Mesendoderm (in vitro differentiated cells): ENCODE results near the gene PSMA7.

Source experiments
- DNase-seq: peaks from one replicate; pipeline ENCODE4 v3.0.0; 2013
- H2AK5ac ChIP-seq: 2 replicates; pipeline ENCODE4 v1.6.1; 2013; ENCODE audit warnings: low read length, inconsistent platforms
- H2BK120ac ChIP-seq: 2 replicates; pipeline ENCODE4 v1.6.1; 2013; ENCODE audit warnings: low read depth, mild to moderate bottlenecking, low read length, moderate library complexity, mixed read lengths
- H2BK15ac ChIP-seq: replicated peaks from 2 replicates; pipeline ENCODE4 v1.6.1; 2013; ENCODE audit warnings: low read depth, mild to moderate bottlenecking, moderate library complexity
- H2BK5ac ChIP-seq: 2 replicates; pipeline ENCODE4 v1.6.1; 2013; ENCODE audit warnings: low read length, inconsistent platforms
- H3K18ac ChIP-seq: 2 replicates; pipeline ENCODE4 v1.6.1; 2013; ENCODE audit warnings: mild to moderate bottlenecking, low read length, mixed read lengths
- H3K23ac ChIP-seq: one replicate; pipeline ENCODE4 v1.6.1; 2013; ENCODE audit warnings: low read length
- H3K27ac ChIP-seq: 2 replicates; pipeline ENCODE4 v1.5.1; 2013; ENCODE audit warnings: low read depth, mild to moderate bottlenecking, inconsistent platforms, low read length, moderate library complexity
- H3K27me3 ChIP-seq: 2 replicates; pipeline ENCODE4 v1.6.1; 2013; ENCODE audit warnings: low read length, control low read depth, mild to moderate bottlenecking, inconsistent platforms; ENCODE audit not compliant: insufficient read depth, poor library complexity
- H3K36me3 ChIP-seq: 2 replicates; pipeline ENCODE4 v1.6.1; 2013; ENCODE audit warnings: low read length, inconsistent platforms; ENCODE audit not compliant: control insufficient read depth, insufficient read depth
- H3K4ac ChIP-seq: one replicate; pipeline ENCODE4 v1.6.1; 2013; ENCODE audit warnings: low read depth, mild to moderate bottlenecking, low read length, moderate library complexity
- H3K4me1 ChIP-seq: 2 replicates; pipeline ENCODE4 v1.6.1; 2013; ENCODE audit warnings: low read depth, low read length, inconsistent platforms; ENCODE audit not compliant: control insufficient read depth
- H3K4me2 ChIP-seq: 2 replicates; pipeline ENCODE4 v1.6.1; 2013; ENCODE audit warnings: low read length
- H3K4me3 ChIP-seq: 2 replicates; pipeline ENCODE4 v1.5.1; 2013; ENCODE audit warnings: mild to moderate bottlenecking, low read length
- H3K56ac ChIP-seq: one replicate; pipeline ENCODE4 v1.6.1; 2013; ENCODE audit warnings: low read length
- H3K79me1 ChIP-seq: 2 replicates; pipeline ENCODE4 v1.6.1; 2013; ENCODE audit warnings: low read length, inconsistent platforms
- H3K79me2 ChIP-seq: 2 replicates; pipeline ENCODE4 v1.6.1; 2013; ENCODE audit warnings: mild to moderate bottlenecking, low read length; ENCODE audit not compliant: control insufficient read depth, insufficient read depth
- H3K9ac ChIP-seq: 2 replicates; pipeline ENCODE4 v1.6.1; 2013; ENCODE audit warnings: low read length, inconsistent platforms
- H4K5ac ChIP-seq: one replicate; pipeline ENCODE4 v1.6.1; 2013; ENCODE audit warnings: low read length
- H4K8ac ChIP-seq: one replicate; pipeline ENCODE4 v1.6.1; 2013; ENCODE audit warnings: low read depth, mild to moderate bottlenecking, control low read depth, low read length, moderate library complexity
- WGBS: extraction: QIAGEN DNeasy Blood & Tissue Kit; methylation state at CpG from one replicate; pipeline ENCODE4 v1.1.7; 2013; ENCODE audit warnings: low lambda C conversion rate, missing lambda C conversion rate; ENCODE audit not compliant: insufficient coverage; ENCODE audit errors: extremely low coverage; 5-methylcytosine and 5-hydroxymethylcytosine counted together

Gene PSMA7

GRCh38 chr20:62146019-62146755 lies 3.0 kb upstream of the PSMA7 start:
- DNase-seq: no peak
- Histone ChIP-seq H3K79me2 (peaks cover 89% of the 10 kb centered on the region), H3K4me2 (no peak overlapping the region), H3K36me3 (peaks cover 2% of the 10 kb centered on the region), H2BK15ac (no peak overlapping the region), H4K5ac (no peak overlapping the region), H3K4me1 (peaks cover 18% of the 10 kb centered on the region), H3K79me1 (peaks cover 36% of the 10 kb centered on the region), H3K4ac (no peak overlapping the region), H3K27me3 (no peaks in the 10 kb centered on the region), H3K56ac (peak overlapping the region; percentile 12), H3K18ac (no peak overlapping the region), H3K27ac (no peak overlapping the region), H3K9ac (no peak overlapping the region), H3K4me3 (no peak overlapping the region), H3K23ac (no peak overlapping the region), H4K8ac (no peak overlapping the region), H2BK5ac (no peak overlapping the region), H2BK120ac (no peak overlapping the region), H2AK5ac (no peak overlapping the region)
- WGBS: no CpG with 5 or more reads among the region's 22 CpGs

GRCh38 chr20:62145688-62146018 lies 2.5 kb upstream of the PSMA7 start:
- Histone ChIP-seq H3K9ac (no peak overlapping the region), H3K4ac (no peak overlapping the region), H2BK5ac (no peak overlapping the region), H4K5ac (no peak overlapping the region), H2AK5ac (no peak overlapping the region), H3K79me1 (peaks cover 37% of the 10 kb centered on the region), H3K36me3 (peaks cover 2% of the 10 kb centered on the region), H3K27me3 (no peaks in the 10 kb centered on the region), H3K4me2 (no peak overlapping the region), H3K27ac (no peak overlapping the region), H4K8ac (no peak overlapping the region), H3K56ac (no peak overlapping the region), H2BK120ac (no peak overlapping the region), H3K23ac (no peak overlapping the region), H3K4me1 (peaks cover 18% of the 10 kb centered on the region), H2BK15ac (no peak overlapping the region), H3K18ac (no peak overlapping the region), H3K4me3 (no peak overlapping the region), H3K79me2 (peaks cover 89% of the 10 kb centered on the region)
- no peak for DNase-seq
- WGBS: no CpG with 5 or more reads among the region's 7 CpGs

DNA sequence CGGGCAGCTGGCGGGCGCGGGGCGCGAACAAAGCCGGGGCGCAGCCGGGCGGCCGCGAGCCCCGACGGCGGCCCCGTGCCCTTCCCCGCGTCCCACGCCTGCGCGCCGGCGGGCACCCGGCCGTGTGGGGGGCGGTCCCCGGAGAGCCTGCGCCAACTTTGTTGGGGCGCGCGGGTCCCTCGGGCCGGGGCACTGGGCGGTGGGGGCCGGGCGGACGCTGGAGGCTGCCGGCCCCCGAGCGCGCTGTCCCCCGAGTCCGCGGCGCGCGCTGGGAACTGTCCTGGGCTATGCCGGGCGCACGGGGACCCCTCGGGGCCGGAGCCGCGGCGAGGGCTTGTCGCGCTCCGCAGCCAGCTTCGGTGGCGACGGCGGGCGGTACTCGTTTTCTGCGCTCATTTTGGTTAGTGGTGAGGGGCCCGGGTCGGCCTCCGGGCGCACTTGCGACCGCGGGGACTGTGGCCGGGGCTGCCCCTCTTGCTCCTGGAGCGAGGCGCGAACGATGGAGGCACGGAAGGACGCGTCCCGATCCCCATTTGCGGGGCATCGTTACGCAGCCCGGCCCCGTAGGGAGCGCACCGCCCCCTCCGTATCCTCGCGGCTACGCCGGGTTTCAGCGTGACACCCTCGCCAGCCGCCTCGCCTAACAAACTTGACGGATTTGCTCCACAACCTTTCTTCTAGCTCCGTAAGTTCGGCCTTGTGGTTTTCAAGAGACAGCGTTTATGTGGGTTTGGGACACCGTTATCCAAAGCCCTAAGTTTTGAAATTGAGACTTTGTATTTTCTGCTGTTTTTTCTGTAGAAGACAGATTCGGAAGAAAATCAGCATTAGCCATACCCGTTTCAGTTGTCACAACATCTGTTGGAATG lies 997 bp upstream of the PSMA7 start:
- Histone ChIP-seq H2BK5ac (no peak overlapping the region), H3K27me3 (no peaks in the 10 kb centered on the region), H3K27ac (peak overlapping the region; percentile 56), H3K79me1 (peaks cover 35% of the 10 kb centered on the region), H3K23ac (no peak overlapping the region), H4K5ac (no peak overlapping the region), H3K18ac (peak overlapping the region; percentile 47), H2AK5ac (no peak overlapping the region), H3K9ac (peak overlapping the region; percentile 90), H3K56ac (peak overlapping the region; percentile 95), H2BK15ac (no peak overlapping the region), H3K79me2 (peaks cover 88% of the 10 kb centered on the region), H4K8ac (no peak overlapping the region), H3K4me3 (peak overlapping the region; percentile 83), H3K4me2 (peak overlapping the region; percentile 75), H3K4me1 (peaks cover 10% of the 10 kb centered on the region), H2BK120ac (no peak overlapping the region), H3K4ac (peak overlapping the region; percentile 28), H3K36me3 (peaks cover 8% of the 10 kb centered on the region)
- no CpG with 5 or more reads among the region's 104 CpGs for WGBS
- peak; percentile 53 for DNase-seq

DNA sequence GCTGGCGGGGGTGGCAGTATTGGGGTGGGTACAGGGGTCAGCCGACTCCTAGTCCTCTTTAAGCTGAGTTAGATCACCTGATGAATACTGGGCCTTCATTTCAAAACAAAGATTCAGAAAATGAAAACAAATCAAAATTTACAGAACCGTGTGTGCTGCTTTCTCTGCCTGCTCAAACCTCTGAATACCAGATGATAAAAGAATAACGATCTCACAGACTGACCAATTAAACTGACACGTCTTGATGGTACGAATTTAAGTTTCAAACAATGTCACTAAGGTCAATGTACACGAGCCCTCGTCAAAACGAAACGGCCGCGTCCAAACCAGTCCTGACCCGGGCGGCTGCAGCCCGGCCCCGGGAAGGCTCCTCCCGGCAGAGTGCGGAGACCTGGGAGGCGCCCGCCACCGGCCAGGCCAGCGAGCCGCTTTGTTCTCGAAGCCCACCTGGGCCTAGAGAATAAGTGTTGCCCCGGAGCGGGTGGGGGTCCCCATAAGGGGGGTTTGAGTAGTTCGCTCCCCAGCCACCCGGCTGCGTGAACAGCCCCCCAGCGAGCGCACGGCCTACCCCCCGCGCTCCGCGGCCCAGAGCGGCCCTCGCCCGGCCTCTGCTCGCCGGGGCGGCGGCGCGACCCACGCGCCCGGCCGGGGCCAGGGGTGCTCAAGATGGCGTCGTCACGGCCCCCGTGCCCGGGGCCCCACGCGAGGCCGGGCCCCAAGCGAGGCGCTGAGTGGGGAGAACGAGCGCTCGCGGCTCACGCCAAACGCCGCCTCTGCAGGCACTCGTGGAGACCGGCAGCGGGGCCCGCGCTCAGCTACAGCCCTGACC lies 728 bp downstream of the PSMA7 start:
- H3K36me3 ChIP-seq: peaks cover 18% of the 10 kb centered on the region
- no peak overlapping the region for H2BK5ac ChIP-seq

DNA sequence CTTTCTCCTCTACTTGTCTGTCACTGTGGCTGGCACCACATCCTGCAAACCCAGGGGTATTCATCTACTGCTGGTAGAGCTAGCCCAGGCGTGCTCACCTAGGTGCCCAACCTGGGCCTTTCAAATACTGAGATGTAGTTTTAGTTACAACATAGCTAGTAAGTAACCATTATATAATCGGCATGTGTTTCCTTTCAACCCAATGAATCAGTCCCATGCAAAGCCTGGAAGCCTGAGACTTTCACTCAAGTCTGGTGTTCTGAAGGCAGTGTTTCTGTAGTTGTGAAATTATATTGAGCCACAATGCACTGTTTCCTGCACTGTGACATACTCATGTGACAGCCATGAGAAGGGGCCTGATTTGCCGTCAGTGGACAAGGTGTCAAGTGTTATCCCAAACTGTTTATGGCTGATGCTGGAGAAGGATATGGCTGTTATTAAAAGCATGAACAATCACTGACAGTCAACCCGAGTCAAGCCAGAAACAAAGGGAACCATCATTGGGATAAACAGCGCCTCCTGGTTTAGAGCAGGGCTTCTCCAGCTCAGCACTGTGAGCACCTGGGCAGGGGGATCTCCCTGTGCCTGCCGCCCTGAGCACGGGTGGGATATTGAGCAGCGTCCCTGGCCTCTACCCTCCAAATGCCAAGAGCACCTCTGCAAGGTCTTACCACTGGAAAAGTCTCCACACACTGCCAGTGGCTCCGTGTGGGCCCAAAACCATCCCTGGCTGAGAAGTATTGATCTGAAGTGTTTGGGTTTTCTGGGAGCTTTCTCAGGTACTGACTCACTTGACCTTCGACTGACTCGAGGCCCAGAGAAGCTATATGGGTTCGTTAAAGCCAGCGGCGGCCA lies 1.6 kb downstream of the PSMA7 start:
- peak overlapping the region; percentile 97 for H3K9ac ChIP-seq
- H3K36me3 ChIP-seq: peaks cover 23% of the 10 kb centered on the region
- peaks cover 7% of the 10 kb centered on the region for H3K4me1 ChIP-seq
- no CpG with 5 or more reads among the region's 14 CpGs for WGBS
- H2BK120ac ChIP-seq: no peak overlapping the region
- H2AK5ac ChIP-seq: no peak overlapping the region
- peak overlapping the region; percentile 99 for H3K56ac ChIP-seq
- H3K23ac ChIP-seq: peak overlapping the region; percentile 91
- no peak overlapping the region for H3K27ac ChIP-seq
- peaks cover 64% of the 10 kb centered on the region for H3K79me2 ChIP-seq
- H3K4me2 ChIP-seq: peak overlapping the region; percentile 98
- H3K27me3 ChIP-seq: no peaks in the 10 kb centered on the region
- no peak overlapping the region for H4K8ac ChIP-seq
- no peak overlapping the region for H2BK15ac ChIP-seq
- H3K18ac ChIP-seq: no peak overlapping the region
- no peak overlapping the region for H2BK5ac ChIP-seq
- DNase-seq: peak; percentile 58
- H4K5ac ChIP-seq: no peak overlapping the region
- H3K4ac ChIP-seq: no peak overlapping the region
- peaks cover 34% of the 10 kb centered on the region for H3K79me1 ChIP-seq
- H3K4me3 ChIP-seq: peak overlapping the region; percentile 91

More for the DNA sequence above, 728 bp downstream of the PSMA7 start:
- H3K4me1 ChIP-seq: peaks cover 7% of the 10 kb centered on the region
- peak overlapping the region; percentile 94 for H3K4ac ChIP-seq
- no CpG with 5 or more reads among the region's 71 CpGs for WGBS
- H2AK5ac ChIP-seq: no peak overlapping the region
- H4K5ac ChIP-seq: no peak overlapping the region
- peak overlapping the region; percentile 98 for H3K4me2 ChIP-seq
- H3K79me1 ChIP-seq: peaks cover 38% of the 10 kb centered on the region
- H2BK120ac ChIP-seq: peak overlapping the region; percentile 86
- peak overlapping the region; percentile 91 for H3K4me3 ChIP-seq
- peak overlapping the region; percentile 98 for H3K18ac ChIP-seq
- peak overlapping the region; percentile 95 for H4K8ac ChIP-seq
- peak overlapping the region; percentile 97 for H3K9ac ChIP-seq
- H2BK15ac ChIP-seq: no peak overlapping the region
- H3K79me2 ChIP-seq: peaks cover 72% of the 10 kb centered on the region
- no peak for DNase-seq
- peak overlapping the region; percentile 86 for H3K27ac ChIP-seq
- H3K27me3 ChIP-seq: no peaks in the 10 kb centered on the region
- peak overlapping the region; percentile 99 for H3K56ac ChIP-seq
- peak overlapping the region; percentile 45 for H3K23ac ChIP-seq
